Cardiac muscle cell (in vitro differentiated cells and primary cell): Measurements from ENCODE around the gene TMEM108. TPM values are rescaled to one million over a fixed set of nuclear protein-coding genes. Genes with fewer than 3 reads are reported as not detected.

ENCODE experiments used
- DNase-seq, 2 donors: peaks; one replicate each; pipeline versions ENCODE4 v3.0.0 to v3.0.0-alpha.2; 2010 to 2017; ENCODE audit warnings: low read depth in 1 of 2, low spot score in 1 of 2
- H3K27ac ChIP-seq: fragments of 200-600 bp; sonication (generic); 2 replicates; pipeline ENCODE4 v1.5.1; 2016
- H3K27me3 ChIP-seq: fragments of 200-600 bp; sonication (generic); 2 replicates; pipeline ENCODE4 v1.6.0; 2016; ENCODE audit warnings: control low read depth
- H3K36me3 ChIP-seq: fragments of 200-600 bp; sonication (generic); 2 replicates; pipeline ENCODE4 v1.5.1; 2016; ENCODE audit warnings: control low read depth
- H3K4me1 ChIP-seq: fragments of 200-600 bp; sonication (generic); 2 replicates; pipeline ENCODE4 v1.8.1; 2017; ENCODE audit warnings: low read depth, mild to moderate bottlenecking, mixed run types
- H3K4me3 ChIP-seq: fragments of 200-600 bp; sonication (generic); 2 replicates; pipeline ENCODE4 v1.5.1; 2016; ENCODE audit warnings: mild to moderate bottlenecking
- H3K9me3 ChIP-seq: fragments of 200-600 bp; sonication (generic); 2 replicates; pipeline ENCODE4 v1.5.1; 2017; ENCODE audit warnings: low read depth, mild to moderate bottlenecking, control low read depth
- CTCF ChIP-seq: IDR thresholded peaks from 2 replicates; pipeline ENCODE4 v1.5.1; 2012; ENCODE audit warnings: low read depth, mild to moderate bottlenecking, low read length
- polyA plus RNA-seq: library from polyadenylated mRNA; unstranded; fragments of >200 nt; fragmentation: Nextera tagmentation; extraction: Ambion mirVana; gene quantifications from 2 replicates; pipeline ENCODE4 v1.2.1, GENCODE V29; 2016
- total RNA-seq: library from RNA; depleted of rRNA; stranded (reverse); fragments of >200 nt; gene quantifications from 2 replicates; pipeline ENCODE4 v1.2.3, GENCODE V29; 2016

Gene TMEM108
- total and polyA plus RNA-seq, 2 experiments from 2014 or later, result 1.0 to 1.6 TPM

GRCh38 chr3:133295944-133296917, 258.0 kb downstream of the TMEM108 start:
- Histone ChIP-seq H3K36me3 (no peaks in the 10 kb centered on the region), H3K4me3 (no peak overlapping the region), H3K27ac (no peak overlapping the region), H3K4me1 (peaks cover 5% of the 10 kb centered on the region), H3K27me3 (no peaks in the 10 kb centered on the region), H3K9me3 (no peaks in the 10 kb centered on the region)
- no peak for TF ChIP-seq CTCF
- DNase-seq, result no peak

GRCh38 chr3:133296981-133297380, 258.8 kb downstream of the TMEM108 start:
- TF ChIP-seq CTCF, result no peak
- DNase-seq, result no peak
- Histone ChIP-seq H3K27me3 (no peaks in the 10 kb centered on the region), H3K4me3 (no peak overlapping the region), H3K27ac (no peak overlapping the region), H3K4me1 (peaks cover 5% of the 10 kb centered on the region), H3K36me3 (no peaks in the 10 kb centered on the region), H3K9me3 (no peaks in the 10 kb centered on the region)

- no peak for TF ChIP-seq CTCF
- Histone ChIP-seq H3K4me3 (no peak overlapping the region), H3K4me1 (no peaks in the 10 kb centered on the region), H3K9me3 (no peaks in the 10 kb centered on the region), H3K27me3 (no peaks in the 10 kb centered on the region), H3K36me3 (no peaks in the 10 kb centered on the region), H3K27ac (no peak overlapping the region)
- no peak for DNase-seq
Measured at GRCh38 chr3:133300102-133300501, 261.9 kb downstream of the TMEM108 start.

- no peaks in the 10 kb centered on the region for H3K36me3 ChIP-seq
- no peaks in the 10 kb centered on the region for H3K9me3 ChIP-seq
- H3K4me1 ChIP-seq, result no peaks in the 10 kb centered on the region
- peak in 1 of 2 donors; percentile 52 for DNase-seq
- no peaks in the 10 kb centered on the region for H3K27me3 ChIP-seq
- no peak overlapping the region for H3K4me3 ChIP-seq
- no peak for TF ChIP-seq CTCF
- no peak overlapping the region for H3K27ac ChIP-seq
Measured at GRCh38 chr3:133301194-133301593, 263.0 kb downstream of the TMEM108 start.

- no peaks in the 10 kb centered on the region for H3K36me3 ChIP-seq
- no peaks in the 10 kb centered on the region for H3K27me3 ChIP-seq
- no peak for DNase-seq
- H3K4me1 ChIP-seq, result no peaks in the 10 kb centered on the region
- H3K9me3 ChIP-seq, result no peaks in the 10 kb centered on the region
- H3K4me3 ChIP-seq, result no peak overlapping the region
- no peak overlapping the region for H3K27ac ChIP-seq
- no peak for TF ChIP-seq CTCF
Measured at GRCh38 chr3:133301731-133302130, 263.5 kb downstream of the TMEM108 start.
